GM21367 (cell line): ENCODE results near the gene CCDC88C.

Experiments used
- ATAC-seq: cut with Tn5 transposase; IDR thresholded peaks from one replicate; pipeline ENCODE4 v1.9.1; 2021; ENCODE audit not compliant: unreplicated experiment

The CCDC88C gene

GRCh38 chr14:91293281-91293680 is 124.3 kb downstream of the CCDC88C start:
- no peak for ATAC-seq

- ATAC-seq, result no peak
Measured at GRCh38 chr14:91292491-91292890, 125.1 kb downstream of the CCDC88C start.

- no peak for ATAC-seq
Measured at GRCh38 chr14:91291786-91292405, 125.7 kb downstream of the CCDC88C start.

GRCh38 chr14:91290986-91291385 is 126.6 kb downstream of the CCDC88C start:
- ATAC-seq, result no peak

- no peak for ATAC-seq
Measured at GRCh38 chr14:91289464-91289863, 128.2 kb downstream of the CCDC88C start.

GRCh38 chr14:91288876-91289275 is 128.7 kb downstream of the CCDC88C start:
- no peak for ATAC-seq

GRCh38 chr14:91286530-91286937 is 131.1 kb downstream of the CCDC88C start:
- ATAC-seq, result no peak

- no peak for ATAC-seq
Measured at GRCh38 chr14:91284791-91285548, 132.7 kb downstream of the CCDC88C start.

- ATAC-seq, result no peak
Measured at GRCh38 chr14:91284146-91284790, 133.4 kb downstream of the CCDC88C start.

- no peak for ATAC-seq
Measured at GRCh38 chr14:91283666-91284065, 134.0 kb downstream of the CCDC88C start.

GRCh38 chr14:91282954-91283645 is 134.5 kb downstream of the CCDC88C start:
- no peak for ATAC-seq

GRCh38 chr14:91281346-91281745 is 136.3 kb downstream of the CCDC88C start:
- ATAC-seq, result no peak

GRCh38 chr14:91280129-91280528 is 137.5 kb downstream of the CCDC88C start:
- no peak for ATAC-seq

- no peak for ATAC-seq
Measured at GRCh38 chr14:91279354-91279753, 138.3 kb downstream of the CCDC88C start.

GRCh38 chr14:91278383-91278715 is 139.3 kb downstream of the CCDC88C start:
- no peak for ATAC-seq

GRCh38 chr14:91277546-91278382 is 139.9 kb downstream of the CCDC88C start:
- ATAC-seq, result no peak

GRCh38 chr14:91274796-91275195 is 142.8 kb downstream of the CCDC88C start:
- ATAC-seq, result no peak

GRCh38 chr14:91273885-91274273 is 143.7 kb downstream of the CCDC88C start:
- ATAC-seq, result no peak

- no peak for ATAC-seq
Measured at GRCh38 chr14:91273273-91273884, 144.2 kb downstream of the CCDC88C start.
